Measurements from ENCODE around the gene SLC39A9.

DNA sequence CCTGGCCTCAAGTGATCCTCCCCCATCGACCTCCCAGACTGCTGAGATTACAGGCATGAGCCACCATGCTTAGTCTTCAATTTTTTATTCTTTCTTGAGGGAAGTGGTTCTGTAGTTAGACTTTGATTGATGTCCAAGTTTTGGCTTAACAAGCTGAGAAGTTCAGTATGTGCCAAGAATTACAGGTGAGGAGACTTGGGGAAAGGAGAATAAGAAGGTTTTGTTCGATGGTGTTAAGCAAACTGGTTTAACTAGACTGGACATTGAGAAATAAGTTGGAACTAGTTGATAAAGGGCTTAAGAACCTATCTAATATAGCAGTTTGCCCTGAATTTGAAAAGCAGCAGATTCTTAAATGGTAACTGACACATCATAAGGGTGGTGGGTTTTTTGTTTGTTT is 53.4 kb downstream of the SLC39A9 start:
- TF ChIP-seq CREM (CRISPR knock-in tag; IDR thresholded peaks at IDR 0.05) (no peak), JUN (CRISPR knock-in tag; IDR thresholded peaks at IDR 0.05) (no peak)
